ENCODE results near the gene HHIPL1.

Gene HHIPL1

DNA sequence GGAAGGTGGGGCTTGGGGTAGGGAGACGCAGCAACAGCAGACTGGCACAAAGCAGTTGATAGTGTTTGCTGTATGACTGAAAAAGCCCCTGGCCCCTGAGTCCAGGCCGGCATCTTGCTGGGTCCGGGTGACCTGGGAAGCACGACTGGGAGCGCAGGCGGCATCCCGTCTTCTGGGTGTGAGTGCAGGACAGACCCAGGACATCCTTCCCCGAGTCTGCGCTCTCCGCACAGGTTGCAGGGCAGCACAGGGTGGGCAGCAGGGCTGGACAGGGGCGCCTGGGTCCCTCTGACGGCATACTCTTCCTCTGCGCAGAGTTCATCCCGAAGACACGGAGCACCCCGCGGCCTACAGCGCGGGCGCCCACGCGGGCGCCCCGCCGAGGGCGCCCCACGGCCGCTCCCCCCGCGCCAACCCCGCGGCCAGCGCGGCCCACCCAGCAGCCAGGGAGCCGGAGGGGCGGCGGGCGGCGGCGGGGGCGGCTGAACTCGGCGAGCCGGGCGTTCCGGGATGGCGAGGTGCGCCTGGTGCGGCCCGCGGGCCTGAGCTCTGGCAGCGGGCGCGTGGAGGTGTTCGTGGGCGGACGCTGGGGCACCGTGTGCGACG is 29.9 kb downstream of the HHIPL1 start:
- TF ChIP-seq, protein P1, sequence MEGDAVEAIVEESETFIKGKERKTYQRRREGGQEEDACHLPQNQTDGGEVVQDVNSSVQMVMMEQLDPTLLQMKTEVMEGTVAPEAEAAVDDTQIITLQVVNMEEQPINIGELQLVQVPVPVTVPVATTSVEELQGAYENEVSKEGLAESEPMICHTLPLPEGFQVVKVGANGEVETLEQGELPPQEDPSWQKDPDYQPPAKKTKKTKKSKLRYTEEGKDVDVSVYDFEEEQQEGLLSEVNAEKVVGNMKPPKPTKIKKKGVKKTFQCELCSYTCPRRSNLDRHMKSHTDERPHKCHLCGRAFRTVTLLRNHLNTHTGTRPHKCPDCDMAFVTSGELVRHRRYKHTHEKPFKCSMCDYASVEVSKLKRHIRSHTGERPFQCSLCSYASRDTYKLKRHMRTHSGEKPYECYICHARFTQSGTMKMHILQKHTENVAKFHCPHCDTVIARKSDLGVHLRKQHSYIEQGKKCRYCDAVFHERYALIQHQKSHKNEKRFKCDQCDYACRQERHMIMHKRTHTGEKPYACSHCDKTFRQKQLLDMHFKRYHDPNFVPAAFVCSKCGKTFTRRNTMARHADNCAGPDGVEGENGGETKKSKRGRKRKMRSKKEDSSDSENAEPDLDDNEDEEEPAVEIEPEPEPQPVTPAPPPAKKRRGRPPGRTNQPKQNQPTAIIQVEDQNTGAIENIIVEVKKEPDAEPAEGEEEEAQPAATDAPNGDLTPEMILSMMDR (IDR thresholded peaks at IDR 0.05; ENCODE audit: borderline replicate concordance, extremely low read depth, low read length, poor library complexity, severe bottlenecking) = no peak
- no peak for TF ChIP-seq EZH2 (IDR thresholded peaks at IDR 0.05; ENCODE audit: borderline replicate concordance, low read depth, low read length, severe bottlenecking)
- DNase-seq (no peak), ATAC-seq (ENCODE audit: insufficient read depth, low read depth) (no peak)
- no peaks in the 10 kb centered on the region for H3K36me3 ChIP-seq (ENCODE audit: insufficient read depth, low read length)
- no peaks in the 10 kb centered on the region for H4K20me1 ChIP-seq (ENCODE audit: insufficient read depth, low read length)
- H3K9me3 ChIP-seq (ENCODE audit: insufficient read depth, low read length, severe bottlenecking) = peaks cover 7% of the 10 kb centered on the region
- no peaks in the 10 kb centered on the region for H3K79me2 ChIP-seq (ENCODE audit: insufficient read depth, low read length)
- H2AFZ ChIP-seq (ENCODE audit: low read depth, low read length) = no peak overlapping the region
- H3K4me3 ChIP-seq (ENCODE audit: low read depth in 1 of 2, low read length in 2 of 2) = no peak overlapping the region
- no peak overlapping the region for H3K9ac ChIP-seq (ENCODE audit: low read depth, low read length)
- H3K4me2 ChIP-seq (ENCODE audit: insufficient read depth, low read length) = no peak overlapping the region
- H3K27ac ChIP-seq (ENCODE audit: low read length) = no peak overlapping the region
- no peaks in the 10 kb centered on the region for H3K27me3 ChIP-seq (ENCODE audit: insufficient read depth, low read length, poor library complexity)
- H3K4me1 ChIP-seq (ENCODE audit: insufficient read depth, low read length) = no peaks in the 10 kb centered on the region

DNA sequence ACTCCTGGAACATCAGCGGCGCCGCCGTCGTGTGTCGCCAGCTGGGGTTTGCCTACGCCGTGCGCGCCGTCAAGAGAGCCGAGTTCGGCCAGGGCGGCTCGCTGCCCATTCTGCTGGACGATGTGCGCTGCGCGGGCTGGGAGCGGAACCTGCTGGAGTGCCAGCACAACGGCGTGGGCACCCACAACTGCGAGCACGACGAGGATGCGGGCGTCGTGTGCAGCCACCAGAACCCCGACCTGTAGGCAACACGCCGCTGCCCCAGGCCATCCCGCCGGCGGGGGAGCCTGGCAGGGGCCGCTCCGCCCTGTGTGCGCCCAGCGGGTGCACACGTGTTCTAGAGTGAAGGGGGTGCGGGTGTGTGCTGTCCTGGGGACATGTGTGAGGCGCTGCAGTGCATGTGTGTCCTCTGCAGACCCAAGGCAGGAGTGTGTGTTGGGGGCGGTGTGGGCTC is 30.5 kb downstream of the HHIPL1 start:
- no peak overlapping the region for H3K27ac ChIP-seq (ENCODE audit: low read length)
- H3K36me3 ChIP-seq (ENCODE audit: insufficient read depth, low read length) = no peaks in the 10 kb centered on the region
- no peak overlapping the region for H2AFZ ChIP-seq (ENCODE audit: low read depth, low read length)
- TF ChIP-seq, protein P1 (IDR thresholded peaks at IDR 0.05; ENCODE audit: borderline replicate concordance, extremely low read depth, low read length, poor library complexity, severe bottlenecking) = no peak
- no peak for TF ChIP-seq EZH2 (IDR thresholded peaks at IDR 0.05; ENCODE audit: borderline replicate concordance, low read depth, low read length, severe bottlenecking)
- ATAC-seq (ENCODE audit: insufficient read depth, low read depth) = no peak
- H3K9ac ChIP-seq (ENCODE audit: low read depth, low read length) = no peak overlapping the region
- H3K79me2 ChIP-seq (ENCODE audit: insufficient read depth, low read length) = no peaks in the 10 kb centered on the region
- H3K4me3 ChIP-seq (ENCODE audit: low read depth in 1 of 2, low read length in 2 of 2) = no peak overlapping the region
- no peak overlapping the region for H3K4me2 ChIP-seq (ENCODE audit: insufficient read depth, low read length)
- no peaks in the 10 kb centered on the region for H3K4me1 ChIP-seq (ENCODE audit: insufficient read depth, low read length)
- peaks cover 7% of the 10 kb centered on the region for H3K9me3 ChIP-seq (ENCODE audit: insufficient read depth, low read length, severe bottlenecking)
- no peak for DNase-seq
- H3K27me3 ChIP-seq (ENCODE audit: insufficient read depth, low read length, poor library complexity) = no peaks in the 10 kb centered on the region
- H4K20me1 ChIP-seq (ENCODE audit: insufficient read depth, low read length) = no peaks in the 10 kb centered on the region

DNA sequence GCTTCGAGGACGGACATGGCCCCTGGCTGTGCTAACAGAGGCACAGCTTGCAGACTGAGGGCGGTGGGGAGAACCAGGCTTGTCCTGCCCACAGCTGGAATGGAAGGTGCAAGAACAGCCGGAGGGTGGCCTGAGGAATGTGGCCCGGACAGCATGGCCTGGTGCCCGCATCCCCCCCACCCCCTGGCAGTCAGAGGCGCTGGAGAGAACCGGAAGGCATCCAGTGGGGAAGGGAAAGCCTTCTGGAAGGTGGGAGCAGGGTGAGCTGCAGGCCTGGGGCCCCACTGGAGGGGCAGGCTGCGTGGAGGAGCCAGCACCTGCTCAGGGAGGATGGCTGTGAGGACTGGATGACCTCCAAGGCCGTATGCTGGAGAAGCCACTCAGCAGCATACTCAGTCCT is 31.0 kb downstream of the HHIPL1 start:
- H3K4me3 ChIP-seq (ENCODE audit: low read depth in 1 of 2, low read length in 2 of 2) = no peak overlapping the region
- DNase-seq (no peak), ATAC-seq (ENCODE audit: insufficient read depth, low read depth) (no peak)
- H3K4me2 ChIP-seq (ENCODE audit: insufficient read depth, low read length) = no peak overlapping the region
- no peaks in the 10 kb centered on the region for H3K27me3 ChIP-seq (ENCODE audit: insufficient read depth, low read length, poor library complexity)
- H3K27ac ChIP-seq (ENCODE audit: low read length) = no peak overlapping the region
- H3K9me3 ChIP-seq (ENCODE audit: insufficient read depth, low read length, severe bottlenecking) = peaks cover 7% of the 10 kb centered on the region
- H2AFZ ChIP-seq (ENCODE audit: low read depth, low read length) = no peak overlapping the region
- no peaks in the 10 kb centered on the region for H3K79me2 ChIP-seq (ENCODE audit: insufficient read depth, low read length)
- H4K20me1 ChIP-seq (ENCODE audit: insufficient read depth, low read length) = no peaks in the 10 kb centered on the region
- H3K9ac ChIP-seq (ENCODE audit: low read depth, low read length) = no peak overlapping the region
- no peak for TF ChIP-seq EZH2 (IDR thresholded peaks at IDR 0.05; ENCODE audit: borderline replicate concordance, low read depth, low read length, severe bottlenecking)
- TF ChIP-seq, protein P1 (IDR thresholded peaks at IDR 0.05; ENCODE audit: borderline replicate concordance, extremely low read depth, low read length, poor library complexity, severe bottlenecking) = no peak
- no peaks in the 10 kb centered on the region for H3K36me3 ChIP-seq (ENCODE audit: insufficient read depth, low read length)
- H3K4me1 ChIP-seq (ENCODE audit: insufficient read depth, low read length) = no peaks in the 10 kb centered on the region
